Neutrophil (primary cell): Measurements from ENCODE around the gene STK10.

Experiments
- H3K27ac ChIP-seq: fragments of 200-600 bp; sonication (generic); 2 replicates; pipeline ENCODE4 v1.5.1; 2016; ENCODE audit warnings: mild to moderate bottlenecking, moderate library complexity
- H3K27me3 ChIP-seq: fragments of 200-600 bp; sonication (generic); 2 replicates; pipeline ENCODE4 v1.6.0; 2016; ENCODE audit warnings: mild to moderate bottlenecking
- H3K36me3 ChIP-seq: fragments of 200-600 bp; sonication (generic); 2 replicates; pipeline ENCODE4 v1.5.1; 2017
- H3K4me1 ChIP-seq, 2 experiments: fragments of 200-600 bp in 1 of 2; sonication (generic) in 1 of 2; 1 replicate in 1 of 2; 2 replicates in 1 of 2; pipeline versions ENCODE4 v1.5.1 to v1.6.1; 2013 to 2016; ENCODE audit warnings: low read depth in 1 of 2, low read length in 1 of 2, mild to moderate bottlenecking in 1 of 2, moderate library complexity in 1 of 2; ENCODE audit not compliant: control insufficient read depth in 1 of 2, insufficient read depth in 1 of 2
- H3K4me3 ChIP-seq, 2 experiments: fragments of 200-600 bp in 1 of 2; sonication (generic) in 1 of 2; 1 replicate in 1 of 2; 2 replicates in 1 of 2; pipeline ENCODE4 v1.5.1; 2013 to 2016; ENCODE audit warnings: low read depth in 1 of 2, low read length in 1 of 2, mild to moderate bottlenecking in 1 of 2, moderate library complexity in 1 of 2
- H3K9me3 ChIP-seq: fragments of 200-600 bp; sonication (generic); 2 replicates; pipeline ENCODE4 v1.5.1; 2016
- CTCF ChIP-seq: fragments of 200-600 bp; sonication (generic); IDR thresholded peaks from 2 replicates; pipeline ENCODE4 v1.5.1; 2016; ENCODE audit warnings: antibody characterized with exemption

The STK10 gene

GRCh38 chr5:172102913-172103626 is 85.0 kb downstream of the STK10 start:
- Histone ChIP-seq H3K36me3 (peaks cover 98% of the 10 kb centered on the region), H3K4me3 (no peak overlapping the region), H3K4me1 (peaks cover 26 to 27% of the 10 kb centered on the region in 2 experiments), H3K9me3 (no peaks in the 10 kb centered on the region), H3K27ac (no peak overlapping the region), H3K27me3 (no peaks in the 10 kb centered on the region)
- TF ChIP-seq CTCF = no peak

GRCh38 chr5:172102218-172102870 is 85.7 kb downstream of the STK10 start:
- Histone ChIP-seq H3K4me3 (no peak overlapping the region), H3K27me3 (no peaks in the 10 kb centered on the region), H3K9me3 (no peaks in the 10 kb centered on the region), H3K27ac (no peak overlapping the region), H3K4me1 (peaks cover 19 to 24% of the 10 kb centered on the region in 2 experiments), H3K36me3 (peaks cover 100% of the 10 kb centered on the region)
- no peak for TF ChIP-seq CTCF

- Histone ChIP-seq H3K9me3 (no peaks in the 10 kb centered on the region), H3K4me3 (no peak overlapping the region), H3K27ac (no peak overlapping the region), H3K36me3 (peaks cover 100% of the 10 kb centered on the region), H3K4me1 (peaks cover 13 to 18% of the 10 kb centered on the region in 2 experiments), H3K27me3 (no peaks in the 10 kb centered on the region)
- no peak for TF ChIP-seq CTCF
Measured at GRCh38 chr5:172101547-172102217, 86.3 kb downstream of the STK10 start.

- Histone ChIP-seq H3K4me3 (no peak overlapping the region), H3K4me1 (peaks cover 7 to 14% of the 10 kb centered on the region in 2 experiments), H3K9me3 (no peaks in the 10 kb centered on the region), H3K36me3 (peaks cover 100% of the 10 kb centered on the region), H3K27me3 (no peaks in the 10 kb centered on the region), H3K27ac (peak overlapping the region; percentile 56)
- TF ChIP-seq CTCF = no peak
Measured at GRCh38 chr5:172098883-172099282, 89.1 kb downstream of the STK10 start.

GRCh38 chr5:172098046-172098445 is 90.0 kb downstream of the STK10 start:
- Histone ChIP-seq H3K27ac (peak overlapping the region; percentile 56), H3K9me3 (no peaks in the 10 kb centered on the region), H3K4me3 (no peak overlapping the region), H3K4me1 (peaks cover 7 to 14% of the 10 kb centered on the region in 2 experiments), H3K36me3 (peaks cover 100% of the 10 kb centered on the region), H3K27me3 (no peaks in the 10 kb centered on the region)
- no peak for TF ChIP-seq CTCF
